Endothelial cell of umbilical vein (primary cell): ENCODE data around the gene CALHM6. TPM values are rescaled to one million over a fixed set of nuclear protein-coding genes. Genes with fewer than 3 reads are reported as not detected.

Source experiments
- BruUV-seq: library from RNA; stranded (reverse); fragments of 400-500 nt; replicated peaks from 2 replicates; lab custom pipeline; 2021; lab: Mats Ljungman, UMichigan
- CTCF ChIA-PET: fragments of 300-600, 350-600 bp; sonication (Branson Sonifier 250); formaldehyde crosslinking; loops from one replicate; lab custom pipeline; 2021; ENCODE audit warnings: antibody characterized with exemption, inconsistent platforms; lab: Charles Lee
- POLR2A ChIA-PET: fragments of 300-600, 350-600 bp; sonication (Branson Sonifier 250); formaldehyde crosslinking; loops from one replicate; lab custom pipeline; 2021; ENCODE audit warnings: antibody characterized with exemption, inconsistent platforms; lab: Charles Lee
- DNase-seq: peaks from one replicate; pipeline ENCODE4 v3.0.0-alpha.2; 2011; ENCODE audit warnings: low read depth, low spot score
- FAIRE-seq: peaks from 2 replicates; lab custom pipeline; 2011; peaks lifted over from hg19 to GRCh38; lab: Jason Lieb, UNC
- H2AFZ ChIP-seq: 2 replicates; pipeline ENCODE4 v1.6.0; 2012; ENCODE audit warnings: low read depth, low read length, control low read depth, inconsistent platforms
- H3K27ac ChIP-seq: 2 replicates; pipeline ENCODE4 v1.5.1; 2011; ENCODE audit warnings: low read depth, mild to moderate bottlenecking, control low read depth, low read length, moderate library complexity; ENCODE audit not compliant: insufficient read depth
- H3K27me3 ChIP-seq, 2 experiments: 2 replicates each; pipeline versions ENCODE4 v1.6.0 to v1.6.1; 2011; ENCODE audit warnings: low read length in 2 of 2, mixed read lengths in 1 of 2; ENCODE audit not compliant: control insufficient read depth in 2 of 2, insufficient read depth in 2 of 2
- H3K36me3 ChIP-seq, 2 experiments: 2 replicates in 1 of 2; 3 replicates in 1 of 2; pipeline ENCODE4 v1.5.1; 2011; ENCODE audit warnings: low read length in 2 of 2, mild to moderate bottlenecking in 1 of 2, moderate library complexity in 1 of 2; ENCODE audit not compliant: control insufficient read depth in 2 of 2, insufficient read depth in 2 of 2; ENCODE audit errors: extremely low read depth in 1 of 2
- H3K4me1 ChIP-seq: 3 replicates; pipeline ENCODE4 v1.5.1; 2011; ENCODE audit warnings: mild to moderate bottlenecking, low read length; ENCODE audit not compliant: control insufficient read depth, insufficient read depth; ENCODE audit errors: extremely low read depth
- H3K4me2 ChIP-seq: 2 replicates; pipeline ENCODE4 v1.6.1; 2011; ENCODE audit warnings: low read length, control low read depth, mixed read lengths; ENCODE audit not compliant: insufficient read depth
- H3K4me3 ChIP-seq, 3 experiments: fragments of 200-600 bp in 1 of 3; sonication (generic), shearing (Covaris generic) in 1 of 3; replicated peaks in 1 of 3; 2 replicates each; pipeline ENCODE4 v1.5.1; 2011 to 2016; ENCODE audit warnings: control low read depth in 3 of 3, low read length in 3 of 3, mild to moderate bottlenecking in 2 of 3, inconsistent platforms in 1 of 3, low read depth in 1 of 3, moderate library complexity in 1 of 3; ENCODE audit not compliant: insufficient read depth in 1 of 3
- H3K79me2 ChIP-seq: 2 replicates; pipeline ENCODE4 v1.6.0; 2012; ENCODE audit warnings: low read length, inconsistent platforms; ENCODE audit not compliant: control insufficient read depth, insufficient read depth
- H3K9ac ChIP-seq: replicated peaks from 2 replicates; pipeline ENCODE3; 2011; ENCODE audit warnings: low read length, control low read depth; ENCODE audit not compliant: insufficient read depth; ENCODE audit errors: extremely low read depth
- H3K9me1 ChIP-seq: replicated peaks from 3 replicates; pipeline ENCODE4 v1.6.0; 2011; ENCODE audit warnings: mild to moderate bottlenecking, low read length; ENCODE audit not compliant: control insufficient read depth, insufficient read depth; ENCODE audit errors: extremely low read depth
- H3K9me3 ChIP-seq: replicated peaks from 2 replicates; pipeline ENCODE4 v1.5.1; 2012; ENCODE audit warnings: low read length, inconsistent platforms; ENCODE audit not compliant: control insufficient read depth, insufficient read depth
- H4K20me1 ChIP-seq: replicated peaks from 2 replicates; pipeline ENCODE3; 2011; ENCODE audit warnings: mild to moderate bottlenecking, low read length; ENCODE audit not compliant: control insufficient read depth, insufficient read depth; ENCODE audit errors: extremely low read depth
- CTCF ChIP-seq, 2 donors: IDR thresholded peaks; 1 replicate in 1 of 2; 2 replicates in 1 of 2; pipeline ENCODE4 v1.5.1; 2011; ENCODE audit warnings: low read length in 2 of 2, mild to moderate bottlenecking in 2 of 2, moderate library complexity in 2 of 2, control low read depth in 1 of 2, inconsistent platforms in 1 of 2, low read depth in 1 of 2; ENCODE audit not compliant: insufficient read depth in 1 of 2; ENCODE audit errors: extremely low read depth in 1 of 2
- EZH2 ChIP-seq: IDR thresholded peaks from 2 replicates; pipeline ENCODE4 v1.6.1; 2012; ENCODE audit warnings: borderline replicate concordance, low read depth, mild to moderate bottlenecking, moderate library complexity, low read length, inconsistent platforms; ENCODE audit not compliant: severe bottlenecking
- FOS ChIP-seq: IDR thresholded peaks from 2 replicates; pipeline ENCODE4 v1.6.1; 2011; ENCODE audit warnings: mild to moderate bottlenecking, low read length, moderate library complexity, borderline replicate concordance; ENCODE audit not compliant: insufficient read depth
- GATA2 ChIP-seq: IDR thresholded peaks from 2 replicates; pipeline ENCODE4 v1.7.0; 2011; ENCODE audit warnings: low read depth, mild to moderate bottlenecking, moderate library complexity, mixed read lengths, low read length; ENCODE audit not compliant: insufficient read length, insufficient read depth
- MAX ChIP-seq: IDR thresholded peaks from 2 replicates; pipeline ENCODE4 v1.6.1; 2011; ENCODE audit not compliant: insufficient read depth, insufficient read length
- POLR2A ChIP-seq: IDR thresholded peaks from 2 replicates; pipeline ENCODE4 v1.6.1; 2012; ENCODE audit warnings: low read depth, mild to moderate bottlenecking, control low read depth, low read length
- POLR2AphosphoS5 ChIP-seq: IDR thresholded peaks from 2 replicates; pipeline ENCODE4 v1.6.1; 2012; ENCODE audit warnings: low read depth, mild to moderate bottlenecking, control low read depth, low read length, moderate library complexity; ENCODE audit not compliant: insufficient read depth
- dilution Hi-C: fragments of 300-500 bp; cut with MboI; formaldehyde crosslinking; loops from one replicate; pipeline ENCODE4 v1.15.0; 2019; ENCODE audit warnings: low sequenced_read_pairs; ENCODE audit not compliant: extremely low pct_ligation_motif_present
- intact Hi-C: fragments of 100-400 bp; cut with micrococcal nuclease; formaldehyde crosslinking; loops from one replicate; pipeline ENCODE4 v1.10.0; 2022
- polyA plus RNA-seq, 4 experiments: library from polyadenylated mRNA; depleted of rRNA in 3 of 4; stranded (reverse) in 3 of 4; unstranded in 1 of 4; fragments of >200 nt; gene quantifications; 2 replicates each; pipeline versions ENCODE4 v1.2.1 to v1.2.3, GENCODE V29; 2011 to 2012; ENCODE audit warnings: missing spikeins in 1 of 4
- total RNA-seq: library from RNA; stranded (reverse); gene quantifications from 2 replicates; pipeline ENCODE4 v1.2.3, GENCODE V29; 2021

CALHM6 gene
- total and polyA plus RNA-seq, 2 donors (not counting 3 experiments of a cell fraction or from before 2014, with no cell fraction given) = 0.08 TPM; not detected in 1

GRCh38 chr6:116456106-116456505 is 5.1 kb upstream of the CALHM6 start:
- H3K36me3 ChIP-seq = no peaks in the 10 kb centered on the region
- dilution Hi-C loops = no loop called here
- DNase-seq = no peak
- intact Hi-C loops = no loop called here
- no peak overlapping the region for H2AFZ ChIP-seq
- no peaks in the 10 kb centered on the region for H3K79me2 ChIP-seq
- BruUV-seq = no TSS peak
- H3K27me3 ChIP-seq = peaks cover 13 to 16% of the 10 kb centered on the region in 2 experiments
- no peaks in the 10 kb centered on the region for H3K4me1 ChIP-seq
- H3K27ac ChIP-seq = no peak overlapping the region
- H3K4me3 ChIP-seq = no peak overlapping the region
- no peaks in the 10 kb centered on the region for H4K20me1 ChIP-seq
- H3K9me3 ChIP-seq = no peaks in the 10 kb centered on the region
- CTCF ChIA-PET = no interaction called here
- no peak overlapping the region for H3K9ac ChIP-seq
- POLR2A ChIA-PET = no interaction called here
- FAIRE-seq = no peak
- no peak overlapping the region for H3K4me2 ChIP-seq
- TF ChIP-seq POLR2AphosphoS5 (no peak), CTCF (IDR thresholded peaks at IDR 0.05; ENCODE audit: extremely low read depth in 1 of 2, insufficient read depth in 1 of 2, low read depth in 1 of 2, low read length in 2 of 2) (no peak), FOS (no peak), EZH2 (no peak), POLR2A (no peak), MAX (no peak), GATA2 (no peak)
- no peaks in the 10 kb centered on the region for H3K9me1 ChIP-seq
